Tibial artery (tissue), 4 donors: Measurements from ENCODE around the gene TSEN15.

ENCODE experiments used
- DNase-seq, 2 donors: peaks; one replicate each; pipeline ENCODE4 v3.0.0-alpha.2; 2019
- H3K27ac ChIP-seq, 2 donors: fragments of 200-600 bp; sonication (generic) in 1 of 2; 1 replicate in 1 of 2; 2 replicates in 1 of 2; pipeline ENCODE4 v1.5.1; 2018 to 2019; ENCODE audit warnings: mild to moderate bottlenecking in 1 of 2
- H3K27me3 ChIP-seq, 2 donors: fragments of 200-600 bp; sonication (generic) in 1 of 2; one replicate each; pipeline versions ENCODE4 v1.5.1 to v1.6.0; 2016 to 2019
- H3K36me3 ChIP-seq, 3 donors: fragments of 200-600 bp; sonication (generic) in 2 of 3; one replicate each; pipeline ENCODE4 v1.5.1; 2016 to 2019; ENCODE audit warnings: mild to moderate bottlenecking in 2 of 3
- H3K4me1 ChIP-seq, 4 donors: fragments of 200-600 bp; sonication (generic) in 2 of 4; 1 replicate in 3 of 4; 2 replicates in 1 of 4; pipeline ENCODE4 v1.5.1; 2016 to 2019
- H3K4me3 ChIP-seq, 2 donors: fragments of 200-600 bp; sonication (generic) in 1 of 2; 1 replicate in 1 of 2; 2 replicates in 1 of 2; pipeline ENCODE4 v1.5.1; 2018 to 2019; ENCODE audit warnings: mild to moderate bottlenecking in 2 of 2
- H3K9me3 ChIP-seq, 3 donors: fragments of 200-600 bp; sonication (generic) in 1 of 3; one replicate each; pipeline ENCODE4 v1.5.1; 2016 to 2019
- intact Hi-C: fragments of 100-400 bp; cut with DNase I; formaldehyde crosslinking; loops from one replicate; pipeline ENCODE4 v1.15.0; 2023; ENCODE audit warnings: low total_unique reads
- TF ChIP-seq, protein P1 (sequence below), 2 experiments: fragments of 200-600 bp in 1 of 2; fragments of 450-650 bp in 1 of 2; IDR thresholded peaks; one replicate each; pipeline ENCODE4 v1.5.1; 2017 to 2019; ENCODE audit warnings: antibody characterized with exemption in 2 of 2, mild to moderate bottlenecking in 1 of 2, moderate library complexity in 1 of 2

TSEN15 gene

GRCh38 chr1:184034761-184035379 is 16.7 kb upstream of the TSEN15 start:
- Histone ChIP-seq H3K4me1 (peaks cover 0 to 20% (median 13%) of the 10 kb centered on the region in 4 donors), H3K36me3 (no peaks in the 10 kb centered on the region), H3K9me3 (no peaks in the 10 kb centered on the region), H3K27ac (no peak overlapping the region), H3K27me3 (peaks cover 0 to 24% of the 10 kb centered on the region in 2 donors), H3K4me3 (no peak overlapping the region)
- TF ChIP-seq, protein P1, sequence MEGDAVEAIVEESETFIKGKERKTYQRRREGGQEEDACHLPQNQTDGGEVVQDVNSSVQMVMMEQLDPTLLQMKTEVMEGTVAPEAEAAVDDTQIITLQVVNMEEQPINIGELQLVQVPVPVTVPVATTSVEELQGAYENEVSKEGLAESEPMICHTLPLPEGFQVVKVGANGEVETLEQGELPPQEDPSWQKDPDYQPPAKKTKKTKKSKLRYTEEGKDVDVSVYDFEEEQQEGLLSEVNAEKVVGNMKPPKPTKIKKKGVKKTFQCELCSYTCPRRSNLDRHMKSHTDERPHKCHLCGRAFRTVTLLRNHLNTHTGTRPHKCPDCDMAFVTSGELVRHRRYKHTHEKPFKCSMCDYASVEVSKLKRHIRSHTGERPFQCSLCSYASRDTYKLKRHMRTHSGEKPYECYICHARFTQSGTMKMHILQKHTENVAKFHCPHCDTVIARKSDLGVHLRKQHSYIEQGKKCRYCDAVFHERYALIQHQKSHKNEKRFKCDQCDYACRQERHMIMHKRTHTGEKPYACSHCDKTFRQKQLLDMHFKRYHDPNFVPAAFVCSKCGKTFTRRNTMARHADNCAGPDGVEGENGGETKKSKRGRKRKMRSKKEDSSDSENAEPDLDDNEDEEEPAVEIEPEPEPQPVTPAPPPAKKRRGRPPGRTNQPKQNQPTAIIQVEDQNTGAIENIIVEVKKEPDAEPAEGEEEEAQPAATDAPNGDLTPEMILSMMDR (IDR thresholded peaks at IDR 0.05): no peak
- DNase-seq: no peak
- intact Hi-C loops: no loop called here

- intact Hi-C loops: no loop called here
- peak overlapping the region; percentile 52 to 62 for H3K4me3 ChIP-seq
- peaks cover 0 to 20% (median 13%) of the 10 kb centered on the region in 4 donors for H3K4me1 ChIP-seq
- TF ChIP-seq, protein P1 (IDR thresholded peaks at IDR 0.05): no peak
- no peaks in the 10 kb centered on the region for H3K36me3 ChIP-seq
- DNase-seq: peak in 1 of 2 donors; percentile 33
- H3K27ac ChIP-seq: peak overlapping the region; percentile 39 to 55
- no peaks in the 10 kb centered on the region for H3K9me3 ChIP-seq
- peaks cover 0 to 26% of the 10 kb centered on the region in 2 donors for H3K27me3 ChIP-seq
These were observed 15.6 kb upstream of the TSEN15 start for GRCh38 chr1:184035719-184036516.

DNA sequence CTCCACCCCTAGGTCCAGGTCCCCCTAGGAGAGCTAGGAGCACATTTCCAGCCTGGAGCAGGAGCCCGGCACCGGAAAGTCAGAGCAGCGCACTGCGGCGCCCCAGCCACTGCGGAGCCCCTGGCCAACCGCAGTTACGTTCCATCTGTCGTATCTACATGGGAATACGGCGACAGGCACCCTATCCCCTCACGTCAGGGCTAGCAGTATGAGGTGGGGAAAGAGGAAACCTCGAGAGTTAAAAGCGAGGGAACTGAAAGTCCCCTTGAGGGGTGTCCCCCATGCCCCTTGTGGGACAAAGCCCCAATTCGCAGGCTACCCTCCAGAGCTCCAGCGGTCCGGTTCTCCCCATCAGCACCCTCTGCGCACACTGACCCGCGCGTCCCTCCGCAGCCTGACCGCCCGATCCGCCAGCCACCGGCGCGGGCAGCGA is 15.0 kb upstream of the TSEN15 start:
- no peaks in the 10 kb centered on the region for H3K36me3 ChIP-seq
- peak overlapping the region; percentile 39 to 55 for H3K27ac ChIP-seq
- peak overlapping the region; percentile 52 to 62 for H3K4me3 ChIP-seq
- no peaks in the 10 kb centered on the region for H3K9me3 ChIP-seq
- H3K27me3 ChIP-seq: peaks cover 0 to 26% of the 10 kb centered on the region in 2 donors
- peaks cover 0 to 20% (median 13%) of the 10 kb centered on the region in 4 donors for H3K4me1 ChIP-seq
- DNase-seq: peak in 1 of 2 donors; percentile 73
- TF ChIP-seq, protein P1 (IDR thresholded peaks at IDR 0.05): no peak
- intact Hi-C loops: no loop called here

DNA sequence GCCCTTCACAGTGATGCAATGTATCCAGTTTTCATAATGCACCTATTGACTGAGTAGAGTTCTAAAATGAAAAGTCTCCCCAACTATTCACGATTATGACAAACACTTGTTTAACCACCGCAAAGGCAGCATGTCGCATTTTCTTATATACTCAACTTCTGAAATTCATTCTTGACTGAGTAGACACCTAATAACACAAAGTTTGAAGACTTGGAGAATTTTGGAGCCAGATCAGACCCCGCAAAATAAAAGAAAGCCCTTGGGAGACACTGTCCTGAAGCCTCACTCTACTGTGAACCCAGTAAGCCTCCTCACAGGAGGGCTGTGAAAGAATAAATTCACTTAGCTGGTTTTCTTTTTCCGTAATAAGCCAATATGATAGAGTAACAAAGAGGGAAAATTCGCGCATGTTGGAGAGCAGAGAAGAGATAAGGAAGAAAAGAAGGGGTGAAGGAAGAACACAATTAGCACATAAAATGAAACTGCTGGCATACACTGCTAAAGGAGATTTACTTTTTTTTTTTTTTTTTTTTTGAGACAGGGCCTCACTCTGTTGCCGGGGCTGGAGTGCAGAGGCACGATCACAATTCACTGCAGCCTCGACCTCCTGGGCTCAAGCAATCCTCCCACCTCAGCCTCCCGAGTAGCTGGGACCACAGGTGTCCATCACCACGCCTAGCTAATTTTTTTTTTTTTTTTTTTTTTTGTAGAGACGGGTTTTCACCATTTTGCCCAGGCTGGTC is 13.5 kb upstream of the TSEN15 start:
- H3K4me1 ChIP-seq: peaks cover 0 to 20% (median 13%) of the 10 kb centered on the region in 4 donors
- peaks cover 0 to 26% of the 10 kb centered on the region in 2 donors for H3K27me3 ChIP-seq
- TF ChIP-seq, protein P1 (IDR thresholded peaks at IDR 0.05): no peak
- no peaks in the 10 kb centered on the region for H3K36me3 ChIP-seq
- H3K9me3 ChIP-seq: no peaks in the 10 kb centered on the region
- intact Hi-C loops: no loop called here
- peak overlapping the region in 1 of 2 donors; percentile 9 for H3K27ac ChIP-seq
- H3K4me3 ChIP-seq: peak overlapping the region; percentile 52 to 62
- DNase-seq: no peak

- H3K36me3 ChIP-seq: no peaks in the 10 kb centered on the region
- TF ChIP-seq, protein P1 (IDR thresholded peaks at IDR 0.05): no peak
These were observed 12.4 kb upstream of the TSEN15 start for GRCh38 chr1:184039126-184039525.

More at GRCh38 chr1:184039126-184039525, 12.4 kb upstream of the TSEN15 start:
- intact Hi-C loops: no loop called here
- DNase-seq: no peak
- H3K9me3 ChIP-seq: no peaks in the 10 kb centered on the region
- H3K4me1 ChIP-seq: peaks cover 0 to 20% (median 13%) of the 10 kb centered on the region in 4 donors
- no peak overlapping the region for H3K4me3 ChIP-seq
- H3K27me3 ChIP-seq: peaks cover 0 to 24% of the 10 kb centered on the region in 2 donors
- no peak overlapping the region for H3K27ac ChIP-seq
